Measurements from ENCODE around the gene TTN. TPM values are rescaled to one million over a fixed set of nuclear protein-coding genes. Genes with fewer than 3 reads are reported as not detected.

TTN gene
- total RNA-seq, 1 donor from 2014 or later, result 7.6 TPM

GRCh38 chr2:178775975-178776374 is 31.2 kb downstream of the TTN start:
- Histone ChIP-seq H3K9me3 (no peaks in the 10 kb centered on the region), H3K4me1 (no peaks in the 10 kb centered on the region), H3K27me3 (no peaks in the 10 kb centered on the region), H3K36me3 (no peaks in the 10 kb centered on the region), H3K4me3 (no peak overlapping the region), H3K27ac (no peak overlapping the region)
- intact Hi-C loops (cut with DNase I), result no loop called here
- no peak for TF ChIP-seq CTCF (IDR thresholded peaks at IDR 0.05)
- no peak for DNase-seq (ENCODE audit: low spot score in 2 of 2)

DNA sequence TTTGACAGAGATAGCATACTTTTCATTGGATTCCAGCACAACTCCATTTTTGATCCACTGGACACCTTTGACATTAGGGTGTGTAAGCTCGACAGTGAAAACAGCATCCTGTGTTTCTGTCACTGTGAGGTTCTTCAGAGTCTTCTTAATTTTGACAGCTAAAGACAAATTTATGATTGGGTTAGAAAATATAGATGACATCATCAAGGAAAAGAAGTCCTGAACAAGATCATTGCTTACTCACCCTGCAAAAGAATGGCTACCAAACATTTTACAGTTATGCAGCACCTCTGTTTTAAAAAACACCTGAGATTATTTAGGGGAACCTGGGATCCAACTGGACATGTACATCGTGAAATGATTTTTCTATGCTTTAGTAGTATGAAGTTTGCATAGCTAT is 36.7 kb downstream of the TTN start:
- intact Hi-C loops (cut with DNase I), result no loop called here

DNA sequence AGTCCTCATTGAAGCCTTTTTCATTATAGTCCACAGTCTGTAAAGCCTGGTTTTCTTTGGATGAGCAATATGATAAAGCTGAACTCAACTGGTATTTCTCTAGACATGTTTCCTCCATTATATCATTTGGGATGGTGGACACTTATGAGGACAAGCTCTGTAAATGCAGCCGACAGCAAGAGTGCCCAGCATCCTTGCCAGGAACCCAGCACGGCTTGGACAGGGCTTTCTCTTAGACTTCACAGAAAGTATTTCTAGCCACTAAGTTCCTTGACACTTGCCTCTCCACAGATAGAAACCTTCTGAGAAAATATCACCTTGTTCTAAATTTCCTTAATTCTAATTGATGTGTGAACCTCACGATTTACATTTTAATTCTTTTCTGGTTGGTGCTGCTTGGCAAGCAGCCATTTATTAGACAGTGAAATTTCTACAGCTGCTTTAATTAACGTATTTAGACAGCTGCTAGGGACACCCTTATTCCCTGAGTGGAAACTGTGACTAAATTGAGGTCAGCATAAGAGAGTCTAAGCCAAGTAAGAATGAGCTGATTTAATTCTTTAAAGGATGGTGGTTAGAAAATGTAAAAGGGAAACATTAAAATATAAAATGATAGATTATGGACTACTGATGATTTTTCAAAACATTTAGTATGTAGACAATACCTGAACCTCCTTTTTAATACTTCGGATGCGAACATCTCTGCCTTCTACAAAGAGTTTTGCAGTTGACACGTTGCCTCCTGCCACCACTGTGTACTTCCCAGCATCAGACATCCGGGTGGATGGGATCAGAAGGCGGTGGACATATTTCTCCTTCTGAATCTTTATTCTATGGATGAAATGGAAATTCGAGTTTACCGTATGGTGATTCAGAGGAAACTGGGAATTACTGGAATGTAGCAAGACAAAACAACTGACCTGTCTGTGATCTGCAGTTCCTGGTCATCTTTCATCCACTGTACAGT is 39.8 kb downstream of the TTN start:
- no peak for TF ChIP-seq CTCF (IDR thresholded peaks at IDR 0.05)
- DNase-seq (ENCODE audit: low spot score in 2 of 2), result no peak
- H3K9me3 ChIP-seq, result no peaks in the 10 kb centered on the region
- H3K27me3 ChIP-seq, result no peaks in the 10 kb centered on the region
- no peak overlapping the region for H3K4me3 ChIP-seq
- intact Hi-C loops (cut with DNase I), result no loop called here
- no peak overlapping the region for H3K27ac ChIP-seq
- no peaks in the 10 kb centered on the region for H3K4me1 ChIP-seq
- H3K36me3 ChIP-seq, result no peaks in the 10 kb centered on the region

More for the DNA sequence above, 36.7 kb downstream of the TTN start:
- TF ChIP-seq CTCF (IDR thresholded peaks at IDR 0.05), result no peak
- Histone ChIP-seq H3K4me3 (no peak overlapping the region), H3K9me3 (no peaks in the 10 kb centered on the region), H3K4me1 (no peaks in the 10 kb centered on the region), H3K36me3 (no peaks in the 10 kb centered on the region), H3K27me3 (no peaks in the 10 kb centered on the region), H3K27ac (no peak overlapping the region)
- no peak for DNase-seq (ENCODE audit: low spot score in 2 of 2)

- no peak for DNase-seq (ENCODE audit: low spot score in 2 of 2)
- no peaks in the 10 kb centered on the region for H3K36me3 ChIP-seq
- intact Hi-C loops (cut with DNase I), result loop anchor here (5.0 kb wide), 1 partner anchor 988 kb away; no protein-coding TSS in a partner anchor
- H3K27ac ChIP-seq, result no peak overlapping the region
- H3K4me1 ChIP-seq, result no peaks in the 10 kb centered on the region
- H3K4me3 ChIP-seq, result no peak overlapping the region
- H3K9me3 ChIP-seq, result no peaks in the 10 kb centered on the region
- no peaks in the 10 kb centered on the region for H3K27me3 ChIP-seq
- no peak for TF ChIP-seq CTCF (IDR thresholded peaks at IDR 0.05)
These were observed 43.1 kb downstream of the TTN start for GRCh38 chr2:178764097-178764496.

GRCh38 chr2:178761759-178762371 is 45.4 kb downstream of the TTN start:
- no peak for DNase-seq (ENCODE audit: low spot score in 2 of 2)
- Histone ChIP-seq H3K4me3 (no peak overlapping the region), H3K36me3 (no peaks in the 10 kb centered on the region), H3K27me3 (no peaks in the 10 kb centered on the region), H3K9me3 (no peaks in the 10 kb centered on the region), H3K4me1 (no peaks in the 10 kb centered on the region), H3K27ac (no peak overlapping the region)
- intact Hi-C loops (cut with DNase I), result loop anchor here (5.0 kb wide), 1 partner anchor 990 kb away; no protein-coding TSS in a partner anchor
- TF ChIP-seq CTCF (IDR thresholded peaks at IDR 0.05), result peak; percentile 39 to 70 (median 54)

Measured in ascending aorta (tissue), 2 donors.